B cell (primary cell): ENCODE measurements around the gene MVB12B. TPM values are rescaled to one million over a fixed set of nuclear protein-coding genes. Genes with fewer than 3 reads are reported as not detected.

Experiments used
- ATAC-seq: fragments of 200-7000 bp; cut with Tn5 transposase; one replicate; pipeline ENCODE4 v1.10.0; 2021; ENCODE audit warnings: low read depth, mild to moderate bottlenecking, moderate number of reproducible peaks, moderate library complexity
- CTCF ChIA-PET: fragments of 350-600 bp; sonication (Branson Sonifier 250); formaldehyde crosslinking; loops from one replicate; lab custom pipeline; 2021; ENCODE audit warnings: antibody characterized with exemption, inconsistent platforms; lab: Charles Lee
- POLR2A ChIA-PET: fragments of 350-600 bp; sonication (Branson Sonifier 250); formaldehyde crosslinking; loops from one replicate; lab custom pipeline; 2021; ENCODE audit warnings: antibody characterized with exemption; lab: Charles Lee
- DNase-seq: peaks from one replicate; pipeline ENCODE4 v3.0.0; 2013
- H2AFZ ChIP-seq: 2 replicates; pipeline ENCODE4 v1.6.1; 2012; ENCODE audit warnings: mild to moderate bottlenecking, low read depth, low read length; ENCODE audit not compliant: insufficient read depth, poor library complexity, severe bottlenecking
- H3K27ac ChIP-seq, 2 donors: 1 replicate in 1 of 2; 2 replicates in 1 of 2; pipeline ENCODE4 v1.5.1; 2012 to 2013; ENCODE audit warnings: low read length in 2 of 2, mild to moderate bottlenecking in 2 of 2, moderate library complexity in 1 of 2
- H3K27me3 ChIP-seq, 4 experiments: fragments of 200-600 bp in 1 of 4; sonication (generic) in 1 of 4; replicated peaks in 1 of 4; 1 replicate in 2 of 4; 2 replicates in 2 of 4; pipeline versions ENCODE4 v1.6.1 to v1.7.0; 2013 to 2016; ENCODE audit warnings: low read length in 3 of 4, mild to moderate bottlenecking in 2 of 4, mixed read lengths in 1 of 4, moderate library complexity in 1 of 4; ENCODE audit not compliant: insufficient read depth in 4 of 4, control insufficient read depth in 3 of 4; ENCODE audit errors: control extremely low read depth in 1 of 4
- H3K36me3 ChIP-seq, 2 experiments: replicated peaks in 1 of 2; 1 replicate in 1 of 2; 2 replicates in 1 of 2; pipeline versions ENCODE4 v1.6.1 to v1.7.1; 2013; ENCODE audit warnings: low read length in 1 of 2; ENCODE audit not compliant: insufficient read depth in 2 of 2, control insufficient read depth in 1 of 2; ENCODE audit errors: control extremely low read depth in 1 of 2, extremely low read depth in 1 of 2
- H3K4me1 ChIP-seq, 2 donors: fragments of 200-600 bp in 1 of 2; sonication (generic) in 1 of 2; 1 replicate in 1 of 2; 2 replicates in 1 of 2; pipeline versions ENCODE4 v1.5.1 to v1.6.1; 2013 to 2017; ENCODE audit warnings: low read length in 2 of 2; ENCODE audit not compliant: control insufficient read depth in 2 of 2, insufficient read depth in 2 of 2
- H3K4me2 ChIP-seq: replicated peaks from 2 replicates; pipeline ENCODE3; 2012; ENCODE audit warnings: mild to moderate bottlenecking, low read depth, low read length; ENCODE audit not compliant: poor library complexity, severe bottlenecking
- H3K4me3 ChIP-seq, 5 experiments: fragments of 200-600 bp in 1 of 5; sonication (generic) in 1 of 5; 1 replicate in 3 of 5; 2 replicates in 2 of 5; pipeline versions ENCODE4 v1.5.1 to v1.7.0; 2011 to 2016; ENCODE audit warnings: low read length in 4 of 5, mild to moderate bottlenecking in 4 of 5, low read depth in 2 of 5, control low read depth in 1 of 5, moderate library complexity in 1 of 5; ENCODE audit not compliant: insufficient read depth in 1 of 5; ENCODE audit errors: control extremely low read depth in 1 of 5, extremely low read depth in 1 of 5
- H3K79me2 ChIP-seq: fragments of 200-600 bp; sonication (generic); one replicate; pipeline ENCODE4 v1.6.0; 2016; ENCODE audit warnings: low read length; ENCODE audit not compliant: control insufficient read depth, insufficient read depth
- H3K9ac ChIP-seq: fragments of 200-600 bp; sonication (generic); 2 replicates; pipeline ENCODE4 v1.6.1; 2017; ENCODE audit warnings: mild to moderate bottlenecking, low read length, moderate library complexity
- H3K9me3 ChIP-seq, 3 donors: one replicate each; pipeline versions ENCODE4 v1.6.1 to v1.7.1; 2013; ENCODE audit warnings: low read length in 2 of 3; ENCODE audit not compliant: control insufficient read depth in 2 of 3, insufficient read depth in 1 of 3; ENCODE audit errors: control extremely low read depth in 1 of 3
- H4K20me1 ChIP-seq: 2 replicates; pipeline ENCODE4 v1.6.0; 2012; ENCODE audit warnings: mild to moderate bottlenecking, low read length; ENCODE audit not compliant: insufficient read depth, control insufficient read depth, poor library complexity, severe bottlenecking
- H3K27ac Mint-ChIP-seq: one replicate; pipeline ENCODE4 v1.8.0; 2021; ENCODE audit warnings: mixed read lengths
- H3K27me3 Mint-ChIP-seq: one replicate; pipeline ENCODE4 v1.8.0; 2021; ENCODE audit warnings: mixed read lengths
- H3K4me1 Mint-ChIP-seq: one replicate; pipeline ENCODE4 v1.8.0; 2021; ENCODE audit warnings: mixed read lengths
- H3K4me3 Mint-ChIP-seq: one replicate; pipeline ENCODE4 v1.8.0; 2021; ENCODE audit warnings: mixed read lengths
- H3K9me3 Mint-ChIP-seq: one replicate; pipeline ENCODE4 v1.8.0; 2022; ENCODE audit warnings: mixed read lengths; ENCODE audit not compliant: insufficient read depth
- CTCF ChIP-seq: fragments of 200-600 bp; IDR thresholded peaks from one replicate; pipeline ENCODE4 v1.8.0; 2022; ENCODE audit warnings: antibody characterized with exemption, mild to moderate bottlenecking
- EZH2 ChIP-seq: IDR thresholded peaks from 2 replicates; pipeline ENCODE4 v1.6.1; 2012; ENCODE audit warnings: borderline replicate concordance, low read depth, mild to moderate bottlenecking, moderate library complexity, low read length; ENCODE audit not compliant: insufficient read depth, poor library complexity, severe bottlenecking
- WGBS: methylation state at CpG from one replicate; pipeline ENCODE4 v1.1.5; 2013; ENCODE audit warnings: missing lambda C conversion rate; ENCODE audit not compliant: insufficient coverage; 5-methylcytosine and 5-hydroxymethylcytosine counted together
- intact Hi-C: fragments of 100-400 bp; cut with micrococcal nuclease; formaldehyde crosslinking; loops from one replicate; pipeline ENCODE4 v1.10.0; 2022
- polyA plus RNA-seq: library from polyadenylated mRNA; depleted of rRNA; stranded (reverse); fragments of >200 nt; gene quantifications from 2 replicates; pipeline ENCODE4 v1.2.3, GENCODE V29; 2012
- total RNA-seq, 2 donors: library from RNA; stranded (reverse); fragments of 120-200 nt in 1 of 2; gene quantifications; 1 replicate in 1 of 2; 2 replicates in 1 of 2; pipeline versions ENCODE4 v1.2.3 to v1.2.4, GENCODE V29; 2013 to 2022

Gene MVB12B
- total and polyA plus RNA-seq, 2 donors (not counting 1 experiment from before 2014, with no cell fraction given) = 1.2 to 9.8 TPM

GRCh38 chr9:126347911-126348760 is 21.5 kb downstream of the MVB12B start:
- Histone ChIP-seq H3K36me3 (no peaks in the 10 kb centered on the region), H3K9me3 (peaks cover 0 to 10% (median 6%) of the 10 kb centered on the region in 3 donors), H3K4me3 (peak overlapping the region in 1 of 5 experiments; percentile 0), H4K20me1 (no peaks in the 10 kb centered on the region), H3K27me3 (no peaks in the 10 kb centered on the region), H3K4me2 (peak overlapping the region; percentile 26), H3K27ac (no peak overlapping the region), H3K79me2 (no peaks in the 10 kb centered on the region), H2AFZ (peak overlapping the region; percentile 12), H3K4me1 (peaks cover 27 to 31% of the 10 kb centered on the region in 2 donors), H3K9ac (peak overlapping the region; percentile 0)
- intact Hi-C loops = no loop called here
- Mint-ChIP-seq H3K27me3 (peaks cover 29% of the 10 kb centered on the region), H3K27ac (peak overlapping the region; percentile 67), H3K4me1 (peaks cover 33% of the 10 kb centered on the region), H3K4me3 (peak overlapping the region; percentile 38), H3K9me3 (peaks cover 3% of the 10 kb centered on the region)
- no peak for TF ChIP-seq CTCF
- no peak for TF ChIP-seq EZH2
- ATAC-seq (peak; percentile 47), DNase-seq (peak; percentile 18)
- WGBS = 7% methylated on average over 7 of the region's 14 CpGs
- ChIA-PET POLR2A (interaction anchor here (1.2 kb wide), 1 partner anchor 21 kb away, joined by 4 read pairs; the partner anchor contains the start of gene MVB12B), CTCF (interaction anchor here (0.9 to 1.5 kb wide), 4 partner anchors 51 to 151 kb away, joined by 3 to 6 read pairs (median 4); no protein-coding TSS in a partner anchor)
